A172 (cell line): ENCODE results near the gene HELT. TPM values are rescaled to one million over a fixed set of nuclear protein-coding genes. Genes with fewer than 3 reads are reported as not detected.
A peak's percentile ranks its signal among the peaks of the same experiment; 100 is the strongest.

Source experiments
- DNase-seq: peaks from one replicate; pipeline ENCODE4 v3.0.0-alpha.2; 2015; ENCODE audit warnings: low spot score
- total RNA-seq: library from RNA; depleted of rRNA; stranded (reverse); fragments of >200 nt; shearing (Covaris generic); gene quantifications from 2 replicates; pipeline ENCODE4 v1.2.3, GENCODE V29; 2014

The HELT gene
- total RNA-seq, 1 experiment from 2014 or later: not detected

DNA sequence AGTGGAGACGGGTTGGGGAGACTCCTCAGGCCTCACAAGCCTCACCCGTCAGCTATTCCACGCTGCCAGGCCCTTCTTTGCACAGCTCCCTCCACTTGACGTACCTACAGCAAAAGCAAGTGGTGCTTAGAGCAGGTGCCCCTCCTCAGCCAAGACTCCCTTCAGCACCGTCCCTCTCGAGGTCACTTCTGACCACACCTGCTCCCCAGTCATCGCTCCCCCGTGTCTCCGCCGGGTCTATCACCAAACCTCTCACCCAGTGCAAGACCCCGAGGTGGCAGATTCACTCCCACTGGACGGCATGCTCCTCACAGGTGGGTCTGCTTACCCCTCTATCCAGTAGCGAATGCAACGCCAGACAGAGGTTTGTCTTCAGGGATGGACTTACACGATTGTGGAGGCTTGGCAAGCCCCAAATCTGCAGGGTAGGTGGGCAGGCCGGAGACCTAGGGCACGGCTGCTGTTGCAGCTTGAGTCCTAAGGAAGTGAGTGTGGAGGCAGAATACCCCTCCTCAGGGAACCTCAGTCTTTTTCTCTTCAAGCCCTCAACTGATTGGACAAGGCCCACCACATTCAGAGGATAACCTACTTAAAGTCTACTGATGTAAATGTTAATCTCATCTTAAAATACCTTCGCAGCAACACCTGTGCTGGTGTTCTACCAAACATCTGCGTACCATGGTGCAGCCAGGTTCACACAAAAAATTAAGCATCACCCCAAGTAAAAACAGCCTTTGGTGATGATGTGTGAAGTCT, 14.5 kb upstream of the HELT start:
- DNase-seq: no peak

DNA sequence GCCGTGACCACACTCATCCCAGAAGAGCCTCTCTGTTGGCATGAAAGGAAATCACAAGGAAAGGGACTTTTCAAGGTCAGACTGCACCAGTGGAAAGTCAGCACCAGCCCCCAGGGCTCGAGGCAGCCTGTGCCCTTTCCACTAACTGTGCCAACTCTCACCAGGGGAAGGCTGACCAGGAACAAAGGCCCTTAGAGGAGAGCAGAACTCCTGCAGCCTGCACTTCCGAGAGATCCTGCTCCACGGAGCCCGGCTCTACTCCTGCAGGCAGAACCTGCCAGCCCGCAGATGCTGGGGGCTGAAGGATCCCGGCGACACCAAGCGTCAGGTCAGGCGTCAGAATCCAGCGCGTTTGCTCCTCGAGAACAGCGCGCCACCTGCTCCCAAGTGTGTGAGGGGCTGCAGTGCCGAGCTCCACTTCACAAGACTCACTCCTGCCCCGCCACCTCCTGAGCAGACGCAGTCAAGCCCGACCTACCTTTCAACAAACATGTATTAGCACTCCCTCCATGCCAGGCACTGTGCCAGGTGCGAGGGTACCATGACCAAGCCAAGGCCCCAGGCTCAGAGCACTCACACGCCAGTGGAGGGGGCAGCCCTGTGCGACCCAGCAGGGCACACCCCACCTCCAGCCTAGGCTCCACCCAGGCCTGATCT, 13.6 kb upstream of the HELT start:
- no peak for DNase-seq

DNA sequence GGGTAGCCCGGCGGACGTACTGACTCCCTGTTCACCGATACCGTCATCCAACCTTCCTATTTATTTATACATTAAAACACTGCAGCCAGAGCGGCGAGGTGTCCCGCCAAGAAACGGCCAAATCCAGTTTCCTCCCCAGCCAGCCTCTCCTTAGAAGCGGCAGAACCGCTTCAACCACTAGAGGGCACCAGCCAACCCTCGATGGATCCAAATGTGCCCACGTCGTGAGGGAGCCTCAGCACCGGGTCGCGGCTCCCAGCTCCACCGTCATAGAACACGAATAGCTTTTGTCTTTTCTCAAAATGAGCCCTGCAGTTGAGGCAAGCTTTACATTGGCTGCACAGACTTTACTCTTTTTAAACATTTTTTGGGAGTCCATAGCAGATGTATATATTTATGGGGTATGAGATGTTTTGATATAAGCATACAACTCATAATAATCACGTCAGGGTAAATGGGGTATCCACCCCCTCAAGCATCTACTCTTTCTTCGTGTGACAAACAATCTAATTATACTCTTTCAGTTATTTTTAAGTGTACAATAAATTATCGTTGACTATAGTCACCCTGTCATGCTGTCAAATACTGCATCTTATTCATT, 13.0 kb upstream of the HELT start:
- DNase-seq: peak; percentile 58

DNA sequence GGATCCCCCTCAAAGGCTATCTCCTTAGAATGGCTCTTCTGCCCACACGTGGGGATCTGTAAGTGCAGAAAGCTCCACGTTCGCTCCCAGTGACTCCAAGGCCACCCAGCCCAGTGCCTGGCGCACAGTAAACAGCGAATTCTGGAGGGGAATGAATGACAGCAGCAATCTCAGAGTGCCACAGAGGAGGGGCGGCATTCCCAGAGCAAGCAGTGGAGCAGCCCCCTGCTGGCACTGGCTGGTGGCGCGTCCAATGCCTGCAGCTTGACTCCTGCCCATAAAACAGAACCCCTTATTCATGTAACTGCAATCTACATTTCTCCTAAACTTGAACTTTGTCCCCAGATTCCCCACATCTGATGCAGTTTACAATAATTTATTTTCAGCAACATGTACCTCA, 6.9 kb upstream of the HELT start:
- peak; percentile 5 for DNase-seq

DNA sequence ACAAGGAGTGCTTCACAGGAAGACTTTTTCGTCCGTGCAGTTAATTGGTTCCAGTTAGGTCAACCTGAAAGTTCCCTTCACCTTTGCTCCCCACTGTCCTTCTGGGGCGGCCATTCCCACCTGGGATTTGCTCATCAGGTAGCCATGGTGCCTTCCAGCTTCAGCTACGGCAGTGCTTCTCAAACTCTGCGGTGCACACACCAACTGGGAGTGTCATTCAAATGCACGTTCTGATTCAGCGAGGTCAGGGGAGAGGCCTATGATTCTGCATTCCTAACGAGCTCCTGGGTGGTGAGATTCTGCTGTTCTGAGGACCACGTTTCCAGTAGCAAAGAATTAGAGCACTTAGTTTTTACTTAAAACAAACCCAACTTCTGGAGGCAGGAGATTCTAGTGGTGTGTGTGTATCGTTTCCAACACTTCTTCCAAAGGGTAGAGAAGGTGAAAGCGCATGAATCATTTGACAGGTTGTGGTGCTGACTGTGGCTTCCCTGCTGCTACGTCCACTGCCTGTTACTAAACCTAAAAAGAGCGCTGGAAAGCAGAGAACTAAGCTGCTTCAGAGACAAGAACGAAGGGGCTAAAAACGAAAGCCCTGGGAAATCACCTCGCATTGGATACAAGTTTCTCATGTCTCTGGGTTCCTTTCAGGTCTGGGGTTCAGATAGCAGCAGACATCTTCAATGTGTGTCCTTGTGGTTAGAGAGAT, 4.7 kb upstream of the HELT start:
- DNase-seq: peak; percentile 6

DNA sequence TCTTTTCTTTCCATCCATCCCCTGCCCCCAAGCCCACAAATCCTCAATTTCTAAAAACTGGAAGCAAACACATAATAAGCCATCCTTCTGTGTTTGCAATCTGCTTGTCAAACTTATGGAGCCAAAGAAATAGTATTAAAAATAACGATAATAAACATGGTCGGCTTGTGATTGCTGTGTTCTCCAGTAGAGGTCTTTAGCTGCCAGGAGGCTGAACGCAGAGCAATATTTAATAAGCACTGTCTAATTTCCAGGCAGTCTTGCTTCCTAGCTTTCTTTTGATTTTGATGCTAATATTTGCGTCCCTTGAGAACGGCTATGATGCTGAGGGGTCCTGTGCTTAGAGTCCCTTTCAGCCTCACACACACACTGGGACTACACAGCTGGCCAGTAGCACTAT, 3.2 kb upstream of the HELT start:
- DNase-seq: no peak

DNA sequence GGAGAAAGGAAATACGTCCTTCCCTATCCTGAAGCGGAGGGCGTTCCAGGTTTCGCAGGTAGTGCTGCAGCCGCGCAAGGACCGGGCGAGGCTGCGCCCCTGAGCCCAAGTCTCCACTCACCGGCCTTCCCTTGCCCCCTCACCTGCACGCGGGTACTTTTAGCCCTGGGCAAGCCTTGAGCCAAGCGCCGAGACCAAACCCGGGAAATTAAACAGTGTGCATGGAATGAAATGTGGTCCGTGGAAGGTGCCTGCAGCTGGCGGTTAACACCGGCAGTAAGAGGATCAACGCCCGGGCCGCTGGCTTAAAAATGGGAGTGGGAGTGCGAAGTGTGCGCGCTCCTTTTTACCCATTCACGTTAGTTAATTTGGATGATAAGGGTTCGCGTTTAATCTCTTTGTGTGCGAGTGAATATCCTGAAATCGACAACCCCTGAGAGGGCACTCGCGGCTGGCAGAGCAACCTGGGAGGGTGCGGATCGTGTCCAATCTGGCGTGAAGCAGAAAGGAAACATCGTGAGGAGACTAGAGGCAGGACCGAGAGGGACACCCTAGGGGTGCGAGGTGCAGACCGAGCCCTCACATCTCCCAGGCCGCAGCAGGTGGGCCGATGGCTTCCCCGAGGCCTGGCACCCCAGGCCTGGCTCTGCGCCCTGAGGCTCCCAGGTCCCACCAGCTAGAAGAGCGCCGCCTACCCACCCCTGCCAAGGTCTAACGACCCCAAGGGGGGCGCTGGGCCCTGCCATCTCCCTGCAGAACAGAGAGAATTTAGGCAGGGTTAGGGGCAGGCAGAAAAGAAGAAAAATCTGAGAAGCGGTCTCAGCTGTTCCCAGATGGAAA, 2.0 kb upstream of the HELT start:
- no peak for DNase-seq

DNA sequence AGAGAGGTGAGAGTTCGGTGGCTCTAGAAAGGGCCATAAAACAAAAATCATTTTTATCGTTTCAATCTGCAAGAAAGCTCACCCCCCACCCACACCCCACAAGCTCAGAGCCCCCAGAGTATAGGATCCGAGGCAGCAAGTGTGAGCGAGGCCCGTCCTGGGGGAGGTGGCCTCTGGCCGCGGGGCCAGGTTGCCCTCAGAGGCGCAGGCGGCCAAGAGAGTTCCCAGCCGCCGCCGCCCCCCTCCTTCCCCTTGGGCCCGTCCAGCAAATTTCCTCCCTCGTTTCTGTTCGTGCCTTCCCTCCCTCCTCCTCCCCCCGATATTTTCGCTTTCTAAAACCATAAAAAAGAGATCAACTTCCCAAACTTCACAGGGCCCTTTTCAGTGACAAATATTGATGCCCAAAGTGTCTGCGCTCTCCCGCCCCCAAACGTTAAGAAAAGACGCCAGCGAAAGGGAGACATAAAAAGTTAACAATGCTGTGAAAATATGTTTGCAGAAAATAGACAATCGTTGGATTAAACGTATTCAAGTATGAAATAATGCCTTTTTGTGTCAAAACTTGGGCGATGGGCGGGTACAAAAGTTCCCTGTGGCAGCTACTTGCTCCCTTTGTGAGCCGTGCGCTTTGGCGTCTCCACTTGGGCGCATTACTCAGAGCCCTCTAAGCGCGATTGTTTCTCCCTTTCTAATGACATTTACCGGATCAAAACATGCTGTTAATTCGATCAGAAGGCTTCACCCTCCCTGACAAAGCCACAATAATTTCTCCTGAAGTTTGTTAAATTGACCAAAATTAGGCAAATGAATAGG, 1.1 kb upstream of the HELT start:
- DNase-seq: no peak

DNA sequence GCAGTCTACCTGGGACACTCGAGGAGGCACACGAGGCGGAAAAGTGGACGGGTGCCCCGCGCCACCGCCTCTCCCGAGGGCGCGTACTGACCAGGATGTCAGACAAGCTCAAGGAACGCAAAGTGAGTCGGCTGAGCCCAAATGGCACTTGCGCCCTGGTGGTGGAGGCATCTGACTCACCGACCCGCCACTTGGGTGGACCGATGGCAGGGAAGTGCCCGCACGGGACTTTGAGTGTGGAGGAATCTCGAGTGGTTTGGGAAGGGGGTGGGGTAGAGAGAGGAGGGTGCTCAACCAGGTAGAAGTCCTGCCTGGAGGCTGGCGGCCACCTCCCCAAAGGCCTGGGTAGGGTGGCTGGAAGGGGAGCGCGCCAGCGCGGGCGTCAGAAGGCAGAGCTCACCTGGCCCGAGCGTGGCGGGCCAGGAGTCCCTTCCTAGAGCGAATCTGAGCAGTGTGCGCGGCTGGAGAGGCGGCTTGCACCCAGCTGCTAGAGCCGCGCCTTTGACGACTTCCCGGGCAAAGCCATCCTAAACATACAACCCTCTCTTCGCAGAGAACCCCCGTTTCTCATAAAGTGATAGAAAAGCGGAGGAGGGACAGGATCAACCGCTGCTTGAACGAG, 655 bp downstream of the HELT start:
- DNase-seq: no peak

DNA sequence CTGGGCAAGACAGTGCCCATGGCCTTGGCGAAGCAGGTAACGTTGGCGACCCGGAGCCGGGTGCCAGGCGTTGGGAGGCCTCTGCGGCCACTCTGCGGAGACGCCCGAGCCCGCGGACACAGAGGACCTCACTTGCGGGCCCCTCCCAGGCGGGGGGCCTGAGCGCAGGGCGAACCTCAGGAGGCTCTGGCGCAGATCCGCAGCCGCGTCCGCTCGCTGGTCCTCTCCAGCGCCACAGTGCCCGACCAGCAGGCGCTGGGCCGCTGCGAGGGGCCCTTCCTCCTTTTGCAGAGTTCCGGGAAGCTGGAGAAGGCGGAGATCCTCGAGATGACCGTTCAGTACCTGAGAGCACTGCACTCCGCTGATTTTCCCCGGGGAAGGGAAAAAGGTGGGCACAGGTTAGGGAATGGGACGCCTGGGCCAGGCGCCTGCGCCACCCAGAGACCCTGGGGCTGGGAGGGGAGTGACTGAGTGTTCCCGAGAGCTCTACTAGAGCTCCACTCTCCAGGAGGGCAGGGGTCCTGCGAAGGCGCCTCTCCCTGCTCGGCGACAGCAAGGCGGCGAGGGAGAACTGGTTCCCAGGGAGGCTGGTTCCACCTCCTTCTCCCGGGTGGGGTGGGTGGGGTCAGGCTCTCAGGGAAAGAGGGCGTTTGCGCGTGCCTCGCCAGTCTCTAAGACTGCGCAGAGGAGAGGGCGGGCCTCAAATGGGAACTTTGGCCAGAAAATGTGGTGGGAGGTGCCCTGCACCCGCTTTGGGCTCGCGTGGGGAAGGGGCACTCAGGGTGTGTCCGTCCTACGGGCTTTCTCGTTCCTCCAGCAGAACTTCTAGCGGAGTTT, 1.4 kb downstream of the HELT start:
- DNase-seq: no peak

DNA sequence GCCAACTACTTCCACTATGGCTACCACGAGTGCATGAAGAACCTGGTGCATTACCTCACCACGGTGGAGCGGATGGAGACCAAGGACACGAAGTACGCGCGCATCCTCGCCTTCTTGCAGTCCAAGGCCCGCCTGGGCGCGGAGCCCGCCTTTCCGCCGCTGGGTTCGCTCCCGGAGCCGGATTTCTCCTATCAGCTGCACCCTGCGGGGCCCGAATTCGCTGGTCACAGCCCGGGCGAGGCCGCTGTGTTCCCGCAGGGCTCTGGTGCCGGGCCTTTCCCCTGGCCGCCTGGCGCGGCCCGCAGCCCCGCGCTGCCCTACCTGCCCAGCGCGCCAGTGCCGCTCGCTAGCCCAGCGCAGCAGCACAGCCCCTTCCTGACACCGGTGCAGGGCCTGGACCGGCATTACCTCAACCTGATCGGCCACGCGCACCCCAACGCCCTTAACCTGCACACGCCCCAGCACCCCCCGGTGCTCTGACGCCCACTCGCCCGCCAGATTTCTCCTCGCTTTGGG, 2.1 kb downstream of the HELT start:
- DNase-seq: no peak

DNA sequence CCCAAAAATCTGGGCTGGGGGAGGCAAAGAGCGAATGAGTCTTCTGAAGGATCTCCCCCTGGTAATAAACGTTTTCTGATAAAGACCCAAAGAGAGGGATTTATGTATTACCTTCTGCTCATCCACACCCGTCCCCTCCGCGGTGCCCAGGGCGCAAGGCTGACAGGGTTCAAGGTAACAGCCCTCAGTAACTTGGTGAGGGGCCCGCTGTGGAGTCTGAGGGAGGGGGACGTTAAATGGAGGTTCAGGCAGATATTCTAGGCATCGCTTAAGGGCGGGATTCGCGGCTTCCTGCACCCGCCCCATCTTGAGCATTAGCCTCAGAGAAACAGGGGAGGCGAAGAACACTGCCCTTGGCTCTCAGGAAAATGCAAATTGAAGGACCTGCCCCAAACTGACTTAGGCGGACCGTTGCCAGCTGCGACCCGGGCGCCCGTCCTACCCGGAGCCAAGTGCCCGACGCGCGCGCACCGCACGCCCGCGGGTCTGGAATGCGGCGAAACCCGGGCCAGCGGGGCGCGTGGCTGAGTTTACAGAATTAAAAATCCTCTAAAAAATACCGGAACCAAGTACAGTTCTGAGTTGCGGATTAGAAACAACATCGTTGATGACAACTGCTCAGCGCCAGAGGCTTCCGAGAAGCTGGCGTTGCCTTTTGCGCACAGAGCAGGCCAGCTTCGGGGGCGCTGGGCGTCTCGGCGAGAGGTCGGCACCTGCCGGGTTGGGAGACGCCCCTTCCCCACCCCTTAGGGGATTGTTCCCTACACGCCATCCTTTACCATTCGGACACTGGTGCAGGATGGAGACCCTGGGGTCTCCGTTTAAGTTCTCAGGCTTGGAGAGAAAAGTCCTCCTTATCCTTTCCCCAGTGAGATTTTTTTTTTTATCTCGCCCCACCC, 2.8 kb downstream of the HELT start:
- DNase-seq: no peak

DNA sequence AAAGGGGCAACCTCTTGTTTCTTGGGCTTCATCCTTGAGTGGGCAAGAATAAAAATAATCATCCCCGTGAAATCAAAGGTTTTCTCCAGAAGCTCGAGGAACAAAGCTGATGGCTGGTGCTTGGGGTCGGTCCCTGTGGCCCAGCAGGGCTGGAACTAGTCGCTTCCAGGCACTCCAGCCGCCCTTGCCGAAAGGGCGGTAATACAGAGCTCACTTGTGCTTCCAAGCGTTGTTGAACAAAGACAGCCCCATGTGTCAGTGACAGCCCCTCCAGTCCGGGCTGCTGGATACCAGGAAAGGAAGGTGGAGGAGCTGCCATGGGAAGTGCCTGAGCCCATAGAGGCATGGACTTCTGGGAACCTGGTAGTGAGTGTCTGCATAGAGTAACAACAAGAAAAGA, 5.2 kb downstream of the HELT start:
- DNase-seq: no peak

DNA sequence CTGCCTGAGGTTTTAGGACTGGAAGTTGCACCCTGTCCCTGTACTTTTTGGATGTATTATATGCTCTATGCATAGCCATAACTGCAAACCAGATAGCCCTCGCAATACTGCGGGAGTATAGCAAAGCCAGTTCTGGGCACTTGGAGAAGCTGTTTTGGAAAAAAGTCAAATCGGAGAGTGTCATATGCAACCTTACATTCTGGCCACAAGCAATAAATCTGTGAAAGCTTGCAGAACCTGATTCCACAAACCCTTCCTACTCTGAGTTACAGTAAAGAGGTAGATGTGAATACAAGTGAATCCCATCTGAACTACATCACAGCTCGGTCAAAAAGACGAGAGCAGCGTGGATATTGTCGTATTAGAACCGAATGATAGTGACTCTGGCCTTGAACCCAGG, 10.3 kb downstream of the HELT start:
- no peak for DNase-seq

DNA sequence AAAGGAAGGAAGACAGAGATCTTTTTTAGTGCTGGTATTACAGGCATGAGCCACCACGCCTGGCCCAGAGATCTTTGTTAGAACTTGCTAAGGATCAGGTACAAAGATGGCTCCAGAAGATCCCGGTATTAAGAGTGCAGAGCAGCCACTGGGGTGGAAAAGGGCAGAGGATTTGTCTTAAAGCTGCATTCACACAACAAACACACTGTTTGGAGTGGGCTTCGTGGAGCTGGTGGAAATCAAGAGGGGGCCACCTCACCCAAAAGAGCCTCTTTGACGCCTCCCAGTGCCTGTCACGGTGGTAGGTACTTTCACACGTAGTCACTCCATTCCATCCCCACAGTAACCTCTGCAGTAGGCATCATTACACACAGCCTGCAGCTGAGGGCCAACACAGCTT, 13.3 kb downstream of the HELT start:
- DNase-seq: no peak

DNA sequence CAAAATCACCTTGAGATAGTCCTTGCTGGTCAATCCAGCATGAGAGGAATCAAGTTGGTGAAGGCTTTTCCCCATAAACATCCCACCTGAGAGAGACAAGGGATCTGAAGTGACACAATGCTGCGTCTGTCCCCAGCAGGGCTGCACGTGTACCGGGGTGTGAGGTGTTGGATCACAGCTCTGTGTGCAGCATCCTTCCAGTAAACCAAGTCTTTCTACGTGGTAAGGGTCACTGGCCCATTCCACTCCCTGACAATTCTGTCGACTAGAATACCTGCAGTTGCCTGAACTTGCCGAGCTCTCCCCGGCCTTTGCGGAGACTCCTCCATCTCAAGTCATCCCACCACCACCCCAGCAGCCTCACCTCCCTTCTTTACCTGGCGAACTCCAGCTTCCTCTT, 14.8 kb downstream of the HELT start:
- DNase-seq: no peak

DNA sequence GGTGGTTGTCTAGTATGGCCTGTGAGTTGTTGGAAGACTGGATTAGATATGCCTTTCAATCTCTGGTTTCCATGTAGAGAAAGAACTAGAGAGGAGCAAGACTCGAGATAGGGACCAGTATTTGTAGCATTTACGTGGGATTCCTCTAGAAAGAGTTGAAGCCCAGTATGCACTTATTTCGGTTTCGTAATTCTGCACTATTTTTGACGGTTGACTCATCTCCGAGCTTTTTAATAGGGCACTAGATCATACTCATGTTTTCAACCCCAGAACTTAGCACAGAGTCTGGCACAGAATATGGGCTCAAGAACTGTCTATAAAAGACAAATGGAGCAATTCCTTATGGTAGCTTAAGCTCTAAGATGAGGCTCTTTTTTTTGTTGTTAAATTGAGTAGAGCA, 15.7 kb downstream of the HELT start:
- DNase-seq: no peak

DNA sequence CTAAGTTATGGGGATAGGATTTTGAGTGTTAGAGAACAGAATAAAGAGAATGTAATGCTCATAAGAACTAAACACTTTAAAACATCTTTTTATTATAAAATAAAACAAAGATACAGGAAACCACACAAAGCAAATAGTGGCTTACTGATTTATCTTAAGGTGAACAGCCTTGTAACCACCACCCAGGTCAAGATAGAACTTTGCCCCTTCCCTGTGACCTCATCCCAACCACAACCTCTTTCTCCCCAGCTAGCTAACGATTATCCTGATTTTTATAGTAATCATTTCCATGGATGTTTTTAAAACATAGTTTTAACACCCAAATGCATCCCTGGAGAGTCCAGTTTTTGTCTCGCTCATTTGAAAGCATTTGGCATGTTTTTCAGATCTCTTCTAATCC, 17.0 kb downstream of the HELT start:
- no peak for DNase-seq
